Lower leg skin (tissue), 3 donors: ENCODE measurements around the gene LMO2.

Experiments used
- POLR2A ChIP-seq, 2 donors: fragments of 450-650 bp; IDR thresholded peaks; one replicate each; pipeline ENCODE4 v1.6.1; 2016 to 2017; ENCODE audit warnings: antibody characterized with exemption in 2 of 2, mild to moderate bottlenecking in 1 of 2, moderate library complexity in 1 of 2
- TF ChIP-seq, protein P1 (sequence below), 3 donors: fragments of 450-650 bp; IDR thresholded peaks; one replicate each; pipeline ENCODE4 v1.5.1; 2016; ENCODE audit warnings: antibody characterized with exemption in 3 of 3, mild to moderate bottlenecking in 3 of 3, moderate library complexity in 2 of 3

DNA sequence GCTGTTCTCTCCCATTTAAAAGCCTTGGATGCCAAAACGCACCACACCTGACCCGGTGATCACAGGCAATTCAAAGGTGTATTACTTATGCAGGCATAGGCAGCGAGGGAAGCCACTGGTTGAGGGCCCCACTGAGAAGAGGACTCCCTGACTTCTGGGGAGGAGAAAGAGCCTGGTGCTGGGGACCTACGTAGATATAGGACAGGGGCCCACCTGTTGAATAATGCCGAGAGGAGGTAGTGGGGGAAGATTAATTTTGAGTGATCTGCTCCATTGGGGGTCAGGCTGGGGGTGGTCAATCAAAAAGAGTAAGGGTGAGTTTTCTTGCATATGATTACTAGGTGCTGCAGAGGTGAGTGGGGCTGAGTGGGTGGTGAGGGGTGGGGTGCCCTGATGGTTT, 7.8 kb downstream of the LMO2 start:
- TF ChIP-seq, protein P1, sequence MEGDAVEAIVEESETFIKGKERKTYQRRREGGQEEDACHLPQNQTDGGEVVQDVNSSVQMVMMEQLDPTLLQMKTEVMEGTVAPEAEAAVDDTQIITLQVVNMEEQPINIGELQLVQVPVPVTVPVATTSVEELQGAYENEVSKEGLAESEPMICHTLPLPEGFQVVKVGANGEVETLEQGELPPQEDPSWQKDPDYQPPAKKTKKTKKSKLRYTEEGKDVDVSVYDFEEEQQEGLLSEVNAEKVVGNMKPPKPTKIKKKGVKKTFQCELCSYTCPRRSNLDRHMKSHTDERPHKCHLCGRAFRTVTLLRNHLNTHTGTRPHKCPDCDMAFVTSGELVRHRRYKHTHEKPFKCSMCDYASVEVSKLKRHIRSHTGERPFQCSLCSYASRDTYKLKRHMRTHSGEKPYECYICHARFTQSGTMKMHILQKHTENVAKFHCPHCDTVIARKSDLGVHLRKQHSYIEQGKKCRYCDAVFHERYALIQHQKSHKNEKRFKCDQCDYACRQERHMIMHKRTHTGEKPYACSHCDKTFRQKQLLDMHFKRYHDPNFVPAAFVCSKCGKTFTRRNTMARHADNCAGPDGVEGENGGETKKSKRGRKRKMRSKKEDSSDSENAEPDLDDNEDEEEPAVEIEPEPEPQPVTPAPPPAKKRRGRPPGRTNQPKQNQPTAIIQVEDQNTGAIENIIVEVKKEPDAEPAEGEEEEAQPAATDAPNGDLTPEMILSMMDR (IDR thresholded peaks at IDR 0.05) = no peak
- TF ChIP-seq POLR2A (IDR thresholded peaks at IDR 0.05) = no peak
